HL-60 (cell line): ENCODE results near the gene TSPAN31.

Source experiments
- DNase-seq, 2 experiments: peaks; one replicate each; pipeline ENCODE4 v3.0.0-alpha.2; 2010 to 2020; ENCODE audit warnings: low read depth in 1 of 2, low spot score in 1 of 2
- H3K27ac ChIP-seq: fragments of 250-450 bp; sonication (Bioruptor Pico); replicated peaks from 2 replicates; pipeline ENCODE4 v1.5.1; 2020; ENCODE audit warnings: mild to moderate bottlenecking, moderate library complexity
- H3K27me3 ChIP-seq: fragments of 250-450 bp; sonication (Bioruptor Pico); 2 replicates; pipeline ENCODE4 v1.5.1; 2021; ENCODE audit warnings: mild to moderate bottlenecking, moderate library complexity; ENCODE audit not compliant: insufficient read depth, poor library complexity, severe bottlenecking
- H3K4me3 ChIP-seq: replicated peaks from 2 replicates; pipeline ENCODE4 v1.5.1; 2011; ENCODE audit warnings: mild to moderate bottlenecking, control low read depth, low read length; ENCODE audit not compliant: insufficient read depth
- CTCF ChIP-seq: IDR thresholded peaks from one replicate; pipeline ENCODE4 v1.5.1; 2011; ENCODE audit warnings: low read length, control low read depth, inconsistent platforms; ENCODE audit not compliant: insufficient read depth
- GABPA ChIP-seq: IDR thresholded peaks from 2 replicates; pipeline ENCODE4 v1.6.1; 2012; ENCODE audit warnings: low read depth
- POLR2AphosphoS5 ChIP-seq: IDR thresholded peaks from 2 replicates; pipeline ENCODE4 v1.6.1; 2012; ENCODE audit warnings: low read depth
- REST ChIP-seq: IDR thresholded peaks from 2 replicates; pipeline ENCODE4 v1.6.1; 2012; ENCODE audit warnings: low read depth; ENCODE audit not compliant: insufficient replicate concordance
- SPI1 ChIP-seq: IDR thresholded peaks from 2 replicates; pipeline ENCODE4 v1.6.1; 2012; ENCODE audit warnings: low read depth, mild to moderate bottlenecking, borderline replicate concordance

The TSPAN31 gene

GRCh38 chr12:57751432-57751787 is 6.6 kb downstream of the TSPAN31 start:
- Histone ChIP-seq H3K27me3 (no peaks in the 10 kb centered on the region), H3K27ac (peak overlapping the region; percentile 95), H3K4me3 (peak overlapping the region; percentile 71)
- no peak for DNase-seq
- TF ChIP-seq SPI1 (no peak), CTCF (no peak), POLR2AphosphoS5 (0 out of 2 replicates have a peak, but pooled peaks have one; percentile 22), GABPA (no peak), REST (no peak)

GRCh38 chr12:57751788-57752667 is 7.2 kb downstream of the TSPAN31 start, which contains the start of gene CDK4:
CDK4 (minus strand) TSS chr12:57752310; CDS start chr12:57751717, 593 bp downstream.
- Histone ChIP-seq H3K27me3 (no peaks in the 10 kb centered on the region), H3K4me3 (peak within 1 kb of the TSS; percentile 71), H3K27ac (peak within 1 kb of the TSS; percentile 95)
- peak; percentile 100 for DNase-seq
- TF ChIP-seq CTCF (no peak), POLR2AphosphoS5 (peak; percentile 79), SPI1 (no peak), REST (peak; percentile 27)

GRCh38 chr12:57752668-57753000 is 7.8 kb downstream of the TSPAN31 start:
- Histone ChIP-seq H3K27ac (peak overlapping the region; percentile 56), H3K4me3 (peak overlapping the region; percentile 71), H3K27me3 (peaks cover under 1% of the 10 kb centered on the region)
- no peak for DNase-seq
- TF ChIP-seq REST (no peak), GABPA (no peak), POLR2AphosphoS5 (no peak), SPI1 (no peak), CTCF (no peak)
